Inferior parietal cortex (tissue), 1 donor: ENCODE results near the gene SATL1.
A peak's percentile ranks its signal among the peaks of the same experiment; 100 is the strongest.
"Not testable (repeated sequence)": the region's sequence is repeated elsewhere in the genome, so short reads cannot be mapped to it uniquely, and the experiment has no call there.

Experiments used
- DNase-seq: peaks from one replicate; pipeline ENCODE4 v3.0.0-alpha.2; 2016; ENCODE audit errors: extremely low spot score

SATL1 gene, protein sequence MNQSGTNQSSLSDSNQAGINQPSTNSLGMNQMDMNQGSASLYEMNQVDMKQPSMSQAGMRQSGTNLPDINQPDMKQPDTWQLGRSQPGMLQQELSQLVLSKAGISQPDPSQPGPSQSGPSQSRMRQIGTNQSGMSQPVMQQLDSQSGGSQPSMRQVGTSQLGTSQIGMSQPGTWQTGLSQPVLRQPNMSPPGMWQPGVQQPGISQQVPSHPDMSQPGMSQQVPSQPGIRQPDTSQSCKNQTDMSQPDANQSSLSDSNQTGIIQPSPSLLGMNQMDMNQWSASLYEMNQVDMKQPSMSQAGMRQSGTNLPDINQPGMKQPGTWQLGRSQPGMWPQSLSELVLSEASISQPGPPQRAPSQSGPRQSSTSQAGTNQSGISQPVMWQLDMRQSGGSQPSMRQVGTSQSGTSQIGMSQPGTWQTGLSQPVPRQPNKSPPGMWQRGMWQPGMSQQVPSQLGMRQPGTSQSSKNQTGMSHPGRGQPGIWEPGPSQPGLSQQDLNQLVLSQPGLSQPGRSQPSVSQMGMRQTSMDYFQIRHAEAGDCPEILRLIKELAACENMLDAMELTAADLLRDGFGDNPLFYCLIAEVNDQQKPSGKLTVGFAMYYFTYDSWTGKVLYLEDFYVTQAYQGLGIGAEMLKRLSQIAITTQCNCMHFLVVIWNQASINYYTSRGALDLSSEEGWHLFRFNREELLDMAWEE

GRCh38 chrX:85243761-85244449 lies at the start of gene SATL1, which contains the start of gene ZNF711:
Gene SATL1 (minus strand): TSS chrX:85243779. CDS start chrX:85108968, 134,811 bp downstream.
Gene ZNF711 (plus strand): TSS chrX:85243991. CDS start chrX:85247573, 3,582 bp downstream.
- peak; percentile 30 for DNase-seq

DNA sequence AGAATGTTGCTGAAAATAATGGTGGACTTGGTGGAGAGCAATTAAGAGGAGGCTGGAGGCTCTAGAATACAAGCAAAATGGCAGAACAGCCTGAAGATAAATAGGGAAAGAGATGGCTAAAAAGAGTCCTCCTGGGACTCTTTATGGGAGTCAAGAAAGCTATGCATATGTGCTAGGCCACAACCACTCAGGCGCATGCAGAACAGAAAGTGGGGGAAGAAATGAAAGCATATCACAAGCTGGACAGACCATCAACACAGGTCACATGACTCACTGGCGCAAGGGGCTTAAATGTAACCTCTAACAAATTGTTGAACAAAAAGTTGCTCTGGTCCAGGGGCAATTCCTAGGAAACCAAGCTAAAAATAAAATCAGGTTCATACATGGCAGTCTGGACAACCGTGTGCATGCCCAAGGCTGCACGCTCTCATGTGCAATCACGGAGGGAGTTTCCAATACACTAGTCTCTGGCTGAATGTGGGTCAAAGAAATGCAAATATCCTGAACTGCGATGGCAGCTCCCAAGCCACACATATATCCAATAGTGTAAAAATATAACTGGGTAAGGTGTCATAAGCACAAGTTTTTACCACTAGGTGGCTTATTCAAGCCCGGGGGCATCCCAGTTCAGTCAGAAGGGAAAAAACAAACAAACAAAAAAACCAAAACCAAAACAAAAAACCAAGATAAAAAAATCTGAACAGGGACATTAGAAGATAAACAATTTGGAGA lies 45.6 kb upstream of the SATL1 start:
- no peak for DNase-seq

DNA sequence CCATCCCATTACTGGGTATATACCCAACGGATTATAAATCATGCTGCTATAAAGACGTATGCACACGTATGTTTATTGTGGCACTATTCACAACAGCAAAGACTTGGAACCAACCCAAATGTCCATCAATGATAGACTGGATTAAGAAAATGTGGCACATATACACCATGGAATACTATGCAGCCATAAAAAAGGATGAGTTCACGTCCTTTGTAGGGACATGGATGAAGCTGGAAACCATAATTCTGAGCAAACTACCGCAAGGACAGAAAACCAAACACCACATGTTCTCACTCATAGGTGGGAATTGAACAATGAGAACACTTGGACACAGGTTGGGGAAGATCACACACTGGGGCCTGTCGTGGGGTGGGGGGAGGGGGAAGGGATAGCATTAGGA lies 41.7 kb upstream of the SATL1 start:
- DNase-seq, result not testable (repeated sequence)

- DNase-seq, result peak; percentile 15
Measured at GRCh38 chrX:85244450-85245211, 1.1 kb upstream of the SATL1 start.

DNA sequence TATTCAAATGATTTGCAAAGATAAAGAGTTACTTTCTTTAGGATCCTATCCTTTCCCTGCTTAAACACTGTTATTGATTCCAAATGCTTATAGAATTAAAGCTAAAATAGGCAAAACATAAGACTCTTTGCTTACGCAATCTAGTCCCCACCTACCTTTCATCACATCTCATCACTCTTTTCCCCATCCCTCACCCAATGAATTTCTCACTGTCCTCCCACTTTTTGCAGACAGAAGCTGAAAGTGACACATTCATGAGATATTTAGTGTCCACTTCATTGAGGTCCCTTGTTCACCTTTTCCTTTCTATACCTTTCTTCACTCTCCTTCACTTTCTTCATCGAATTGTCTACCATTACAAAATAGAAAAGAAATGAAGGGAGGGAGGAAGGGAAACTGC lies 424 bp downstream of the SATL1 start:
- DNase-seq, result peak; percentile 20

DNA sequence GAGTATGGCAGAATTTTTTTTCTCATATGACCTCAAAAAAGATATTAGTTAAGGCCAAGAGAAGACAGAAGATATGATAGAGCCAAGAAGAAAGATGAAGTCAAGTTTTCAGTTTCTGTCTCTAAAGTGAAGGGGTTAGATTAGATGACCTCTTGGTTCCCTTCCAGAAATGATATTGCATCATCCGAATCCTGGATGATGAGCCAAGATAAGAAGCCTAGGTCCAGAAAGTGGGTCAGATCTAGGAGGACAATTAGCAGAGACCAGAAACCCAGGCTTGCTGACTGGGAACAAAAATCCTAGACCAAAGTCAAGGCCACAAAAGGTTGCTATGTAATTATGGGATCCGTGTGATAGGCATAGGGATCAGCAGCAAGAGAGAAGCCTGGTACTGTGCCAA lies 20.2 kb downstream of the SATL1 start:
- DNase-seq, result no peak

GRCh38 chrX:85221361-85221760 lies 22.2 kb downstream of the SATL1 start:
- DNase-seq, result no peak

- no peak for DNase-seq
Measured at GRCh38 chrX:85215946-85216345, 27.6 kb downstream of the SATL1 start.

DNA sequence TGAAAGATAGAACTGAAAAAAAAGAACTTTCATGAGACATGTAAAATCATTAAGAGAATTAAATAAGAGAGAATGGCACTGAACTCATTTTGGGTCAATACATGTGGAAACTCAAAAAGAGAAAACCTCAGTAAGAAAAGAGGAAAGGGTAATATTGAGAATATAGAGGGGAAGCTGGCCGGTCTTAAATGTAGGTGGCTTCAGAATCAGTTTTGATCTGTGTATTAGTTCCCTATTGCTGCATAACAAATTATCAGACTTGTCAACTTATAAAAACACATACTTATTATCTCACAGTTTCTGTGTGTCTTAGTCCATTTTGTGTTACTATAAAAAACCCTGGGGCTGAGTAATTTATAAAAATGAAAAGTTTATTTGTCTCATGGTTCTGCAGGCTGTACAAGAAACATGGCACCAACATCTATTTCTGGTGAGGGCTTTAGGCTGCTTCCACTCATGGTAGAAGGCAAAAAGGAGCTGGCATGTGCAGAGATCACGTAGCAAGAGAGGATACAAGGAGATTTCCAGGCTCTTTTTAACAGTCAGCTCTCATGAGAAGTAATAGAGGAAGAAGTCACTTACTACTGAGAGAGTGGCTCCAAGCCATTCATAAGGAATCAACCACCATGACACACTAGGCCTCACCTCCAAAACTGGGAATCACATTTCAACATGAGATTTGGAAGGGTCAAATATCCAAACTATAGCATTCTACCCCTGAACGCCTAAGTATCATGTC lies 29.6 kb downstream of the SATL1 start:
- no peak for DNase-seq

GRCh38 chrX:85203461-85203970 lies 40.1 kb downstream of the SATL1 start:
- no peak for DNase-seq

- no peak for DNase-seq
Measured at GRCh38 chrX:85196319-85196718, 47.3 kb downstream of the SATL1 start.

DNA sequence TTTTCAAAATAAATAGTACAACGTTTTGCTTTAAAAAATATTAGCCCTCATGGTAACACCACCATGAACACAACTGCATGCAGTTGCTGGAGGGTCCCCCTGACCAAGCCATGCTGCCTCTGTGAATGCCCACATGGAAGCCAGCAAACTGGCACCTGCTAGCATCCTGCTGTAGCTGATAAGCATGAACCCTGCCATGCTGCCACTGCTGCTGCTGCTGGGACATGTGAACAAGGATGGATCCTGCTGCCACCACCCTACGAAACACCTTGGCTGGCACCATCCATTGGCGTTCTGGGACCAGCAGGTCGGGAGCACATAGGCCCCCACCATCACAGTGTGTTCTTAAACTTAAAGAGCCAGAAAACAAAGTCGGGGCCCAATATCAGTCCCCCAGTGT lies 83.9 kb downstream of the SATL1 start:
- DNase-seq, result no peak

GRCh38 chrX:85140964-85141363 lies 102.6 kb downstream of the SATL1 start:
- no peak for DNase-seq

DNA sequence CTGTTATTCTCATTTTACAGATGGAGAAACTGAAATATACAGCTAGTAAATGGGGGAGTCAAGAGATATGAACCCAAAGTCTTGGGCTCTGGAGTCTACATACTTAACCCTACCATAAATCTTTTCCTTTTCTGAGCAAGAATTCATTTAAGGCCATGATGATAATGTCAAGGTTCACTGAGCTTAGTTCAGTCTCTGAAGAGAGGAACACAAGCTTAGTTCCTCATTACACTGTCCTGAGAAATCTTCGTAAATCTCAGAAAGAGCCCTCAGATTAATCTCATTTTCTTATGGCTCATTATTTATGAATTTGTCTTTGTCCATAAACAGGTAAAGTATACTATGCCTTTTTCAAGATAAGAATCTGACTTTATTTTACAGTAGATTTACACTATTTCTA lies 104.2 kb downstream of the SATL1 start:
- DNase-seq, result no peak

DNA sequence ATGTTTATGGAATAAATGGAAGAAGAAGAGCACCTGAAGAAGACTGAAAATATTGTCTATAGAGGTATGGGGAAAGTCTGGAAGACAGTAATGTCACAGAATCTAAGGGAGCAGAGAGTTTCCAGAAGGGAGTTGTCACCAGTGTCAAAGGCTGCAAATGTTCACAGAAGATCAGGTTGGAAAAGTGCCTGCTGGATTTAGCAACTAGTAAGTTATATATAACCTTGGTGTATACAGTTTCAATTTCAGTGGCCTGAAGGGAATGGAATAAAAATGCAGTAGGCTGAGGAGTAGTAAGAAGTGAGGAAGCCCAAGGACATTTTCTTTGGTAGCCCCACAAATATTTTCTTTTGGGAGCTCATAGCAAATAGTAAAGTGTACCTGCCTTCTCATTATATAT lies 107.2 kb downstream of the SATL1 start:
- DNase-seq, result no peak

DNA sequence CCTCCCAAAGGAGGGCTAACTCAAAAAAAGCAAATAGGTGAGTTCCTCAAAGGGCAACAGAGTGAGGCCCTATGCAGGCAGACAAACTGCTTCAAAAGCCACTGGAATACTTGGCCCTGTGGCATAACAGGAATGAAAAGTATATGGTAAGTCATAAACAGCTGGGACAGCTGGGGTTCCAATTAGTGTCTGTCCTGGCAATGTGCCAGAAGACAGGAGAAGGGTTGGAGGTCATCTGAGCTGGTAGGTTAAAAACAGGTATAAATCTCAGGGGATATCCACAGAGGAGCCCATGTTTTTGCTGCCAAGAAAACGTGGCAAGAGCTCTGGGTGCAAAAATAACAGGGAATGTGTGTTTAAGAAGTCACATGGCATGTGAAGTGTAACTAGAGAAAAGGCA lies 128.3 kb downstream of the SATL1 start:
- DNase-seq, result no peak

DNA sequence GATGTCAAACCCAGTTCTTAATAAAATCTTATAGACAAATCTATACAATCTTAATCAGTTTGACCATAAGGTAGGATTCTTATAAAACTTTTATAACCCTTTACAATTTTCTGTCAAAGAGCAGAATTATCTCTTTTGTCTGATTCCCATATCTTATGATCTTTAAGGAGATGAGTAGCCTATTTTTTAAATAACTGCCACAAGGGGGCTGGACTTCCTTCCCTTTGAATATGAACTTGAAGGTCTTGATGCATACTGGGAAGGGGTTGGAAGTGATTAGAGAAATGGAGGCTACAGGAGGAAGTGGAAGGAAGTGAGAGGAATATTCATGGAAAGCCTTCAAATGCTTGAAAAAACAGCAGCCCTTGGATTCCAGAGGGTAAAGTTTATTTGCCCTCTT lies 128.8 kb downstream of the SATL1 start:
- no peak for DNase-seq

GRCh38 chrX:85114171-85114570 lies 129.4 kb downstream of the SATL1 start:
- DNase-seq, result no peak

- no peak for DNase-seq
Measured at GRCh38 chrX:85113746-85114145, 129.8 kb downstream of the SATL1 start.

GRCh38 chrX:85112293-85112692 lies 131.3 kb downstream of the SATL1 start:
- DNase-seq, result no peak
